Brain microvascular endothelial cell (primary cell): ENCODE results near the gene SLC13A4.
A peak's percentile ranks its signal among the peaks of the same experiment; 100 is the strongest.

Experiments used
- DNase-seq: peaks from one replicate; pipeline ENCODE4 v3.0.0-alpha.2; 2020
- H3K27ac ChIP-seq: fragments of 250-450 bp; sonication (Bioruptor Pico); 2 replicates; pipeline ENCODE4 v1.5.1; 2020; ENCODE audit warnings: mild to moderate bottlenecking, moderate library complexity
- H3K27me3 ChIP-seq: fragments of 250-450 bp; sonication (Bioruptor Pico); replicated peaks from 2 replicates; pipeline ENCODE4 v1.5.1; 2020; ENCODE audit warnings: mild to moderate bottlenecking
- H3K36me3 ChIP-seq: fragments of 250-450 bp; sonication (Bioruptor Pico); replicated peaks from 2 replicates; pipeline ENCODE4 v1.5.1; 2020; ENCODE audit warnings: mild to moderate bottlenecking
- H3K4me3 ChIP-seq: 2 replicates; pipeline ENCODE4 v1.5.1; 2011; ENCODE audit warnings: low read depth, mild to moderate bottlenecking, control low read depth, low read length, moderate library complexity
- in situ Hi-C: cut with HindIII; loops from 2 replicates; pipeline ENCODE4 v1.10.0; 2017; ENCODE audit warnings: low sequenced_read_pairs, low pct_ligation_motif_present
- TF ChIP-seq, protein P1 (sequence below): IDR thresholded peaks from 2 replicates; pipeline ENCODE4 v1.5.1; 2011; ENCODE audit warnings: low read depth, mild to moderate bottlenecking, moderate library complexity, low read length, control low read depth, inconsistent platforms; ENCODE audit errors: missing control alignments

Gene SLC13A4

DNA sequence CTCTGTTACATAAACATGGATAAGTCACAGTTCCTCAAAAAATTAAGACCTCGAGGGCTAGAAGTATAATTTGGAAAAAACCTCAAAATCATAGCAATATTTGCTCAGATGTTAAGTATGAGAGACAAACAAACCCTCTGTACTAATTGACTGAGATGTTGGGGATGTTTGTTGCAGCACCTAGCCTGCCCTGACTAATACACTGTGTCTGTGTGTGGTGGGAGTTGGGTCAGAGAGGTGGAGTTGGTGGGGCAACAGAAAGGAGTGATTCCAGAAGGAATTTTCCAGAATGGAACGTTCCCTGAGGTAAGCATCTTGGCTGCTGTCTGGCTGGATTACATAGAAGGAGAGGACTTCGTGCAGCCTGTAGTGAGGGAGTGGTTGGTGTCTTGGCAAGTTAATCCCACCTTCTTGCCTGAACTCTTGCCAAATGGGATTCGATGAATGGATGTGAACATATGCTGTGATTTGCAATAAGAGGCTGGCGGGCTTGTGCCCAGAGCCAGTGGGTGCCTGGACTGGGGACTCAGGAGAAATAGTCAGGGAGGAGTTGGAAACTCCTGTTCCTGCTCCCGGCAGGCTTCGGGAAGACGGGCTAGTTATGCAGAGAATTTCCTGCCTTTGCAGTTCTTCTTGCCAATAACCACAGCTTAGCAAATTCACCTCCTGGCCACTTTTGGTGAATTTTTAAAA, 29.9 kb upstream of the SLC13A4 start:
- no peaks in the 10 kb centered on the region for H3K36me3 ChIP-seq
- DNase-seq: no peak
- in situ Hi-C loops: no loop called here
- TF ChIP-seq, protein P1, sequence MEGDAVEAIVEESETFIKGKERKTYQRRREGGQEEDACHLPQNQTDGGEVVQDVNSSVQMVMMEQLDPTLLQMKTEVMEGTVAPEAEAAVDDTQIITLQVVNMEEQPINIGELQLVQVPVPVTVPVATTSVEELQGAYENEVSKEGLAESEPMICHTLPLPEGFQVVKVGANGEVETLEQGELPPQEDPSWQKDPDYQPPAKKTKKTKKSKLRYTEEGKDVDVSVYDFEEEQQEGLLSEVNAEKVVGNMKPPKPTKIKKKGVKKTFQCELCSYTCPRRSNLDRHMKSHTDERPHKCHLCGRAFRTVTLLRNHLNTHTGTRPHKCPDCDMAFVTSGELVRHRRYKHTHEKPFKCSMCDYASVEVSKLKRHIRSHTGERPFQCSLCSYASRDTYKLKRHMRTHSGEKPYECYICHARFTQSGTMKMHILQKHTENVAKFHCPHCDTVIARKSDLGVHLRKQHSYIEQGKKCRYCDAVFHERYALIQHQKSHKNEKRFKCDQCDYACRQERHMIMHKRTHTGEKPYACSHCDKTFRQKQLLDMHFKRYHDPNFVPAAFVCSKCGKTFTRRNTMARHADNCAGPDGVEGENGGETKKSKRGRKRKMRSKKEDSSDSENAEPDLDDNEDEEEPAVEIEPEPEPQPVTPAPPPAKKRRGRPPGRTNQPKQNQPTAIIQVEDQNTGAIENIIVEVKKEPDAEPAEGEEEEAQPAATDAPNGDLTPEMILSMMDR: no peak
- H3K27me3 ChIP-seq: no peaks in the 10 kb centered on the region
- H3K27ac ChIP-seq: peak overlapping the region; percentile 73
- no peak overlapping the region for H3K4me3 ChIP-seq

- Histone ChIP-seq H3K27me3 (no peaks in the 10 kb centered on the region), H3K36me3 (no peaks in the 10 kb centered on the region), H3K27ac (no peak overlapping the region), H3K4me3 (no peak overlapping the region)
- DNase-seq: no peak
- in situ Hi-C loops: no loop called here
- TF ChIP-seq, protein P1: no peak
These were observed 28.2 kb upstream of the SLC13A4 start for GRCh38 chr7:135756191-135756590.

GRCh38 chr7:135755351-135755753, 27.4 kb upstream of the SLC13A4 start:
- Histone ChIP-seq H3K36me3 (no peaks in the 10 kb centered on the region), H3K27me3 (no peaks in the 10 kb centered on the region), H3K27ac (no peak overlapping the region), H3K4me3 (no peak overlapping the region)
- in situ Hi-C loops: no loop called here
- TF ChIP-seq, protein P1: no peak
- DNase-seq: no peak

GRCh38 chr7:135753616-135754413, 25.8 kb upstream of the SLC13A4 start:
- no peaks in the 10 kb centered on the region for H3K36me3 ChIP-seq
- no peak overlapping the region for H3K4me3 ChIP-seq
- H3K27me3 ChIP-seq: no peaks in the 10 kb centered on the region
- in situ Hi-C loops: no loop called here
- TF ChIP-seq, protein P1: no peak
- DNase-seq: no peak
- no peak overlapping the region for H3K27ac ChIP-seq

GRCh38 chr7:135748770-135749169, 20.8 kb upstream of the SLC13A4 start, which contains the start of gene FAM180A:
TSS of gene FAM180A (minus strand) at chr7:135748813. CDS start at chr7:135748580, 233 bp downstream.
- DNase-seq: no peak
- in situ Hi-C loops: no loop called here
- TF ChIP-seq, protein P1: no peak
- Histone ChIP-seq H3K27me3 (no peaks in the 10 kb centered on the region), H3K27ac (no peak within 1 kb of the TSS), H3K36me3 (no peaks in the 10 kb centered on the region), H3K4me3 (no peak within 1 kb of the TSS)
